ENCODE data around the gene IGF2BP2.

- TF ChIP-seq CHD1 (IDR thresholded peaks at IDR 0.05; ENCODE audit: low read depth, low read length) (no peak), RAD21 (IDR thresholded peaks at IDR 0.05; ENCODE audit: low read length) (no peak), CTCF (conservative IDR thresholded peaks at IDR 0.05; ENCODE audit: low read depth, low read length) (no peak), RCOR1 (IDR thresholded peaks at IDR 0.05; ENCODE audit: insufficient replicate concordance, low read length) (no peak), SMC3 (IDR thresholded peaks at IDR 0.05; ENCODE audit: low read depth, low read length) (no peak), RFX5 (IDR thresholded peaks at IDR 0.05; ENCODE audit: low read depth, low read length) (no peak), BHLHE40 (IDR thresholded peaks at IDR 0.05; ENCODE audit: low read depth, low read length) (no peak), MXI1 (IDR thresholded peaks at IDR 0.05; ENCODE audit: borderline replicate concordance, low read depth, low read length) (no peak), MAZ (IDR thresholded peaks at IDR 0.05; ENCODE audit: borderline replicate concordance, low read depth, low read length) (no peak), FOS (IDR thresholded peaks at IDR 0.05; ENCODE audit: low read depth, low read length) (no peak), POLR2A (IDR thresholded peaks at IDR 0.05; ENCODE audit: low read depth, low read length) (no peak)
These were observed 219.3 kb downstream of the IGF2BP2 start for GRCh38 chr3:185605566-185605965.
